ENCODE results near the gene DNAAF8.
A peak's percentile ranks its signal among the peaks of the same experiment; 100 is the strongest.
"Not testable (repeated sequence)": the region's sequence is repeated elsewhere in the genome, so short reads cannot be mapped to it uniquely, and the experiment has no call there.

Gene DNAAF8

DNA sequence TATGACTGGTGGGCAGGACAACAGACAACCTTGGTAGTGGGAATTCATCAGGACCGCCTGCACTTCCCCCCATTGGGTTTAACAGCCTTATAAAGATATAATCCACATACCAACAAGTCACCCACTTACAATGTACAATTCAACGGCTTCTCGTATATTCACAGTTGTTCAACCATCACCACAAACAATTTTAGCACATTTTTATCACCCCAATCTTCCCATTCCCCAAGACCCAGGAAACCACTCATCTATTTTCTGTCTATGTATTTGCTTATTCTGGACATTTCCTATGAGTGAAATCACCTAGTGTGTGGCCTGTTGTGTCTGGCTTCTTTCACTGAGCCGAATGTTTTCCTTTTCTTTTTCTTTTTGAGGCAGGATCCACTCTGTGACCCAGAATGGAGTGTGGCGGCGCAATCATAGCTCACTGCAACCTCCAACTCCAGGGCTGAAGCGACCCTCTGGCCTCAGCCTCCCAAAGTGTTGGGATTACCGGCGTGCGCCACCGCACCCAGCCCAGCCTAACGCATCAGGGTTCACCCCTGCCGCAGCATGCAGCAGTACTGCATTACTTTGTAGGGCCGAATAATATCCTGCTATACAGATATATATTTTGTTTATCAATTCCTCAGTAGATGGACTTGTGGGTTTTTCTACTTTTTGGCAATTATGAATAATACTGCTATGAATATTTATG, 11.1 kb upstream of the DNAAF8 start:
- no peak for DNase-seq (ENCODE audit: low read depth)

- DNase-seq (ENCODE audit: low read depth): no peak
Measured at GRCh38 chr16:4724661-4725270, 9.6 kb upstream of the DNAAF8 start.

DNA sequence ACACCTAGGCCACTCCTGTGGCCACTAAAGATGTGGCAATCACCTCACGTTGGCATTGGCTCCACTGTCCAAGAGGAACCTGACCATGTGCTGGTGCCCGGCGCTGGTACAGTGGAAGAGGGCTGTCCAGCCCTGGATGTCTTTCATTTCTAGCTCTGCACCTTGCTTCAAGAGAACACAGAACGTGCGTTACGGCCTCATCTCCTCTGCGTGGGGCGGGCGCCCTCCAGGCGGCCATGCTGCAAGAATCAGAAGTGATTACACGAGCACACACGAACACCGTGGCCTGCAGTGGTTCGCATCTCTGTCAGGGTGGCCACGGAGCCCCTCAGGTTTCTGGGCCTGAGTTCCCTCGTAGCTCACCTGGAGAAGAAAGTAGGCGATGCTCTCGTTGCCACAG, 7.7 kb upstream of the DNAAF8 start:
- no peak for DNase-seq (ENCODE audit: low read depth)

DNA sequence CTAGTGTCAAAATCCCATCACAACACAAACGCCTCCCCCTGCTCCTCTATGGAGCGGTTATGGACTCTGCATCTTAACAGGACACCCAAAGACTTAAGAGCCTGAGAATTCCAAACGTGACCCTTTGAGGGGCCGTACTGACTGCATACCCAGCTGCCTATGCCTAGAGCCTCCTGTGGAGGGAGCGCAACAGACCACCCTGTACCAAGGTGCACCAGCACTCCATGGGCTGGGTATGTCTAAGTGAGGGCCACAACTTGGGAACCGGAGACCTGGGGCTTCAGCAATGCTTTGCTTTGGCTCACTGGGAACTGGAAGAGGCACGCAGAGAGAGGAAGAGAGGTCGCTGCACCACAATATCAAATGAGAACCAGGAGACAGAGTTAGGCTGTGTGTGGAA, 5.7 kb upstream of the DNAAF8 start:
- no peak for DNase-seq (ENCODE audit: low read depth)

- DNase-seq (ENCODE audit: low read depth): no peak
Measured at GRCh38 chr16:4729876-4730275, 4.5 kb upstream of the DNAAF8 start.

DNA sequence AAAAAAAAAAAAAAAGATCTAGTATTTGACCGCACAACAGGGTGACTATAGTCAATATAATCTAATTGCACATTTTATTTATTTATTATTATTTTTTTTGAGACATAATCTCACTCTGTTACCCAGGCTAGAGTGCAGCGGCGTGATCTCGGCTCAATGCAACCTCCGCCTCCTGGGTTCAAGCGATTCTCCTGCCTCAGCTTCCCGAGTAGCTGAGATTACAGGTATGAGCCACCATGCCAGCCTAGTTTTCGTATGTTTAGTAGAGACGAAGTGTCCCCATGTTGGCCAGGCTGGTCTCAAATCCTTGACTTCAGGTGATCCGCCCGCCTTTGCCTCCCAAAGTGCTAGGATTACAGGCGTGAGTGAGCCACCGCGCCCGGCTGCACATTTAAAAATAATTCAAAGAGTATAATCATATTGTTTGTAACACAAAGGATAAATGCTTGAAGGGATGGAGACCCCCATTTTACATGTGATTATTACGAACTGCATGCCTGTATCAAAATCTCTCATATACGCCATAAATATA, 1.1 kb upstream of the DNAAF8 start:
- no peak for DNase-seq (ENCODE audit: low read depth)

GRCh38 chr16:4733747-4734062, 632 bp upstream of the DNAAF8 start:
- no peak for DNase-seq (ENCODE audit: low read depth)

GRCh38 chr16:4734730-4735535, 596 bp downstream of the DNAAF8 start:
- DNase-seq (ENCODE audit: low read depth): peak; percentile 70

DNA sequence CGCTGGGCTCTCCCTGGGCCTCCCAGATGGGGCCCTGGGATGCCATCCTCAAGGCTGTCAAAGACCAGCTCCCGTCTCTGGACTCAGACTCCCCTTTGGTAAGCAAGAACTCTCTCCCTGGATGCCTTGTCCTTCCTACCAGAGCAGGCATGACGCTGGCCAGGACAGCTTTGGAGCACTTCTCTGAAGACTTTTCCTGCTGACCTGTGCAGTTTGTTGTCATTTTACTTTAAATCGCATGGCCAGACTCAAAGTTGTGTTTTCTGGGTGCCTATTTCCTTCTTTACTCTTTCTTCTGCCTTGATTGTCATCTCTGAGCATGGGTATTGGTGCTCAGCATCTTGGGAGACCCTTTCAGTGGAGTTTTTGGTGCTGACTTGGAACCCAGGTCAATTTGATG, 2.2 kb downstream of the DNAAF8 start:
- DNase-seq (ENCODE audit: low read depth): no peak

- DNase-seq (ENCODE audit: low read depth): no peak
Measured at GRCh38 chr16:4737545-4737944, 3.2 kb downstream of the DNAAF8 start.

DNA sequence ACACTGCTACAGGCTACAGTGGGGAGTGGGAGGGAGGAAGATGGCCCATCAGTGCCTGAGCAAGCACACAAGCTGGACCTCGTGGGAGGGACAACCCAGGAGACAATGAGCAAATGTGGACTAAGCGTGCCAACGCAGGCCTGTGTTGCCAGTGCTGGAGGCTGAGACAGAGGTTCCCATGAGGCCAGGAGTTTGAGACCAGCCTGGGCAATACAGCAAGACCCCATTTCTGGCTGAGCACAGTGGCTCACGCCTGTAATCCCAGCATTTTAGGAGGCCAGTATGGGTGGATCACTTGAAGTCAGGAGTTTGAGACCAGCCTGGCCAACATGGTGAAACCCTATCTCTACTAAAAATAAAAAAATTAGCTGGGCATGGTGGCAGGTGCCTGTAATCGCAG, 4.0 kb downstream of the DNAAF8 start:
- DNase-seq (ENCODE audit: low read depth): not testable (repeated sequence)

- DNase-seq (ENCODE audit: low read depth): no peak
Measured at GRCh38 chr16:4743226-4743878, 9.0 kb downstream of the DNAAF8 start.

GRCh38 chr16:4744555-4745273, 10.4 kb downstream of the DNAAF8 start:
- DNase-seq (ENCODE audit: low read depth): no peak

DNA sequence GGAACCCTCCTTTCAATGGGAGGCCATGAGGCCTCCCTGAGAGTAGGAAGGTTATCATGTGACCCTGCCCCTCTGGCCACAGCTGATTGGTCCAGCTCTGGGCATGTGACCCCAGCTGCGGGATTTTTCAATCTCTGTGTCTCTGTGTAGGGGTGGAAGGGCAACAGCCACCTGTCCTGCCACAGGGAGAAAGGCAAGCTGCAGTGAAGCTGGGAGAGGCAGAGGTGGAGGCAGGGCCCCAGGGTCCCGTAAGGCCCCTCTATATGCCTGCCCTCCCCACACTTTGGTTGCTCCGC, 10.9 kb downstream of the DNAAF8 start:
- DNase-seq (ENCODE audit: low read depth): no peak

DNA sequence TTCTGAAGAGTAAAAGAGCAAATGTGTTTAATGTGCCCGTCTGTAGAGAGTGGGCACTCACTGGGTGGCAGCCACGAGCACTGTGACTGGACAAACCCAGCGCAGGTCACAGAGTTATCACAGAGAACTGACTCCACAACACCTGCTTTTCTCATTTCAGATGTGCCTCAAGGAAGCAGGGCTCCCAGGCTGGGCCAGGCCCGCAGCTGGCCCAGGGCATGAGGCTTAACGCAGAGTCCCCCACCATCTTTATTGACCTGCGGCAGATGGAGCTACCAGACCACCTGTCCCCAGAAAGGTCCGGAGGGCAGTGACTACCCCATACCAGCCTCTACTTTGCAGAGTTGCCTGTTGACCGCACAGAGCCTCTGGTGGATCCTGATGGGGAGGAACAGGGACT, 11.9 kb downstream of the DNAAF8 start:
- no peak for DNase-seq (ENCODE audit: low read depth)

- DNase-seq (ENCODE audit: low read depth): no peak
Measured at GRCh38 chr16:4746991-4747574, 12.7 kb downstream of the DNAAF8 start.

- DNase-seq (ENCODE audit: low read depth): no peak
Measured at GRCh38 chr16:4747906-4748681, 13.8 kb downstream of the DNAAF8 start.

DNA sequence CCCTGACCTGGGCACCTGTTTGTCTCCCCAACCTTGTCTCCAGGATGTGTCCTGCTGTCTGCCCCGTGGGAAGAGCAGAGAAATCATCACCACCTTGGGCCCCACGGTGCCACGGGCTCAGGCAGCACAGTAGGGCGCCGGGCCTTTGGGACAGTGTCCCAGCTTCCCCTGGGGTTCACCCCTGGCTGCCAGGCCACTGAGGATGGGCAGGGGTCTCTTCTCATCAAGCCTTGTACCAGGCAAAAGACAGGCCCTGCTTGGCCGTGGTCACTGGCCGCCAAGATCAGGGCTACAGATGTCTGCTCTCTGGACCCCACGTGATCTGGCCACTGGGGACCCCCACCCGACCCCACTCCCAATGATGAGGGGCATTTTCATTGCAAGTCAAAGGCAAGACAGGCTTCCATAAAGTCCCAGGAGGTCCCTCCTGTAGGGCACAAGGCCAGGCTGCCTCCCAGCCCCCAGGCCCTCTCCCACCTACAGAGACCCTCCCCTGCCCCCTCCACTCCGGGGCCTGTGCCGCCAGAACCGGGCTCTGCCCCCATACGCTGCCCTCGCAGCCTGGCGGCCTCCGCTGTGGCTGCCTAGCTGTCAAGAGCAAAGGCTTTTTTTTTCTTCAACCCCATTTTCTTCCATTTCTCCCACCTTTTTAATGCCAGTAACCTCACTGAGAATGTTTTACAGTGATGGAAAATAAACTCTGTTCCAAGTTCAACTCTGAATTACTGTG, 14.5 kb downstream of the DNAAF8 start:
- DNase-seq (ENCODE audit: low read depth): no peak

GRCh38 chr16:4749700-4750257, 15.4 kb downstream of the DNAAF8 start:
- DNase-seq (ENCODE audit: low read depth): no peak

DNA sequence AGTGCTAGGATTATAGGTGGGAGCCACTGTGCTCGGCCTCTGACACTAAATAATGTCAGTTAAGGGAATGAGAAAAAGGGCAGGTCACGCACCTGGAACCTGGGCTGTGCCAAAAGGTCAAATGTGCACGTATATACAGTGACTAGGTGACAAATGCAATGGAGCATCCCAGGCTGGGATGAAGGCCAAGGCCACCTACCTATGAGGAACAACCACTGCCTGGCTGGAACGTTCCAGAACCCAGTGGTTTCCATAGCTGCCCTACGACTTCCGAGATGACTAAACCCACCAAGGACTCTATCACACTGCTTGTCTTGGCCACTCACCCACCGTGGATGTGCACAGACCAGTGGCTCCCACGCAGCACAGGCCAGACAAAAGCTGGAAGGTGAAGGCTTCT, 16.6 kb downstream of the DNAAF8 start:
- no peak for DNase-seq (ENCODE audit: low read depth)

Measured in iris pigment epithelial cell (primary cell).